Panc1 (cell line): ENCODE data around the gene ARHGEF7. TPM values are rescaled to one million over a fixed set of nuclear protein-coding genes. Genes with fewer than 3 reads are reported as not detected.

ENCODE experiments used
- ATAC-seq: fragments of 200-7000 bp; cut with Tn5 transposase; 2 replicates; pipeline ENCODE4 v1.9.1; 2020; ENCODE audit warnings: mild to moderate bottlenecking, moderate library complexity
- BruUV-seq: library from RNA; stranded (reverse); fragments of 400-500 nt; replicated peaks from 2 replicates; lab custom pipeline; 2021; lab: Mats Ljungman, UMichigan
- CTCF ChIA-PET: fragments of 300-600 bp; sonication (Branson Sonifier 250); formaldehyde crosslinking; loops from one replicate; lab custom pipeline; 2022; ENCODE audit warnings: antibody characterized with exemption; lab: Charles Lee
- POLR2A ChIA-PET: fragments of 300-600 bp; sonication (Branson Sonifier 250); formaldehyde crosslinking; loops from one replicate; lab custom pipeline; 2022; ENCODE audit warnings: antibody characterized with exemption; lab: Charles Lee
- DNase-seq: peaks from one replicate; pipeline ENCODE4 v3.0.0-alpha.2; 2010; ENCODE audit warnings: low read depth, low spot score
- H3K27ac ChIP-seq: 2 replicates; pipeline ENCODE4 v1.5.1; 2011; ENCODE audit warnings: mild to moderate bottlenecking, low read length, inconsistent platforms
- H3K27me3 ChIP-seq: fragments of 200-500 bp; sonication (Bioruptor generic); 2 replicates; pipeline ENCODE4 v1.6.0; 2014; ENCODE audit warnings: low read length, inconsistent platforms; ENCODE audit not compliant: control insufficient read depth, insufficient read depth
- H3K36me3 ChIP-seq: fragments of 200-500 bp; sonication (Bioruptor generic); 2 replicates; pipeline ENCODE4 v1.5.1; 2014; ENCODE audit warnings: inconsistent platforms, mild to moderate bottlenecking, low read length, moderate library complexity; ENCODE audit not compliant: control insufficient read depth, insufficient read depth
- H3K4me1 ChIP-seq: 2 replicates; pipeline ENCODE4 v1.5.1; 2011; ENCODE audit warnings: inconsistent platforms, mild to moderate bottlenecking, low read length, moderate library complexity; ENCODE audit not compliant: control insufficient read depth, insufficient read depth
- H3K4me3 ChIP-seq, 2 experiments: 2 replicates each; pipeline ENCODE4 v1.5.1; 2011 to 2012; ENCODE audit warnings: low read depth in 2 of 2, low read length in 2 of 2, mild to moderate bottlenecking in 2 of 2, inconsistent platforms in 1 of 2, moderate library complexity in 1 of 2
- H3K9me3 ChIP-seq: fragments of 200-500 bp; sonication (Bioruptor generic); 2 replicates; pipeline ENCODE4 v1.5.1; 2014; ENCODE audit warnings: low read depth, mild to moderate bottlenecking, inconsistent platforms, low read length, moderate library complexity; ENCODE audit not compliant: control insufficient read depth, insufficient read depth
- POLR2AphosphoS5 ChIP-seq: IDR thresholded peaks from 2 replicates; pipeline ENCODE4 v1.6.1; 2012; ENCODE audit warnings: mild to moderate bottlenecking, low read depth, low read length, moderate library complexity
- SIN3A ChIP-seq: IDR thresholded peaks from 2 replicates; pipeline ENCODE4 v1.6.1; 2012; ENCODE audit warnings: low read depth, mild to moderate bottlenecking, low read length, moderate library complexity, borderline replicate concordance; ENCODE audit not compliant: insufficient read depth
- TCF7L2 ChIP-seq: IDR thresholded peaks from 2 replicates; pipeline ENCODE4 v1.6.1; 2011; ENCODE audit warnings: mild to moderate bottlenecking, low read depth, low read length, inconsistent platforms
- in situ Hi-C: cut with HindIII; loops from 2 replicates; pipeline ENCODE4 v1.10.0; 2016; ENCODE audit warnings: low sequenced_read_pairs, low pct_unique_long_range_greater_than_20kb
- intact Hi-C: fragments of 100-400 bp; cut with micrococcal nuclease; formaldehyde crosslinking; loops from one replicate; pipeline ENCODE4 v1.10.0; 2022; ENCODE audit not compliant: unreplicated experiment
- total RNA-seq: library from RNA; stranded (reverse); gene quantifications from one replicate; pipeline ENCODE4 v1.2.1, GENCODE V29; 2021; ENCODE audit not compliant: unreplicated experiment
- TF ChIP-seq, protein P1 (sequence below), 2 experiments: IDR thresholded peaks; 2 replicates each; pipeline ENCODE4 v1.6.1; 2011 to 2012; ENCODE audit warnings: low read depth in 2 of 2, control low read depth in 1 of 2, low read length in 1 of 2, mild to moderate bottlenecking in 1 of 2, moderate library complexity in 1 of 2; ENCODE audit not compliant: insufficient read depth in 1 of 2
- TF ChIP-seq, protein P2 (sequence below): fragments of 450-650 bp; IDR thresholded peaks from 2 replicates; pipeline ENCODE4 v1.5.1; 2017; ENCODE audit warnings: mild to moderate bottlenecking

ARHGEF7 gene
- total RNA-seq, 1 experiment from 2014 or later, result 36.4 TPM

DNA sequence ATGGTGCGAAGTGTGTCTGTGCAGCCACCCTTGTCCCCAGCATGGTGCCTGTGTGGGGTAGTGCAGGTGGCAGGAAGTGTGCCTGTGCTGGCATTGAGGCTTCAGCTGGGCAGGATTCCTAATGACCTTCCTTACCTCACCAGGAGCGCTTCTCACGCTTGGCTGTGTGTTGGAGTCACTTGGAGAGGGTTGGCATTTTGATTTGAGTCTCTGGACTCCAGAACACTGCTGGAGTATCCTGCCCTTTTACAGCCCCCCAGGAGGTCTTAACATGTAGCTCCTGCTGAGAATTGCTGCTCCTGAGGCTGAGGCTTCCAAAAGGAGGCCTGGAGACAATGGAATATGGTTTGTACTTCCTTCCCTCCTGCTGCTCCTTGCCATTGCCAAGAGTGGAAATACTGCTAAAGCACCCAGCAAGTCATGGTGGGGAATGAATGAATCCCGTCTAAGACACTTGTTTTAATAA lies 87.1 kb downstream of the ARHGEF7 start:
- ChIA-PET CTCF (no interaction called here), POLR2A (no interaction called here)
- no peaks in the 10 kb centered on the region for H3K36me3 ChIP-seq
- intact Hi-C loops, result no loop called here
- no peak overlapping the region for H3K4me3 ChIP-seq
- H3K27me3 ChIP-seq, result no peaks in the 10 kb centered on the region
- DNase-seq (no peak), ATAC-seq (no peak)
- no peaks in the 10 kb centered on the region for H3K4me1 ChIP-seq
- TF ChIP-seq POLR2AphosphoS5, result no peak
- no peak for TF ChIP-seq SIN3A
- TF ChIP-seq, protein P1, sequence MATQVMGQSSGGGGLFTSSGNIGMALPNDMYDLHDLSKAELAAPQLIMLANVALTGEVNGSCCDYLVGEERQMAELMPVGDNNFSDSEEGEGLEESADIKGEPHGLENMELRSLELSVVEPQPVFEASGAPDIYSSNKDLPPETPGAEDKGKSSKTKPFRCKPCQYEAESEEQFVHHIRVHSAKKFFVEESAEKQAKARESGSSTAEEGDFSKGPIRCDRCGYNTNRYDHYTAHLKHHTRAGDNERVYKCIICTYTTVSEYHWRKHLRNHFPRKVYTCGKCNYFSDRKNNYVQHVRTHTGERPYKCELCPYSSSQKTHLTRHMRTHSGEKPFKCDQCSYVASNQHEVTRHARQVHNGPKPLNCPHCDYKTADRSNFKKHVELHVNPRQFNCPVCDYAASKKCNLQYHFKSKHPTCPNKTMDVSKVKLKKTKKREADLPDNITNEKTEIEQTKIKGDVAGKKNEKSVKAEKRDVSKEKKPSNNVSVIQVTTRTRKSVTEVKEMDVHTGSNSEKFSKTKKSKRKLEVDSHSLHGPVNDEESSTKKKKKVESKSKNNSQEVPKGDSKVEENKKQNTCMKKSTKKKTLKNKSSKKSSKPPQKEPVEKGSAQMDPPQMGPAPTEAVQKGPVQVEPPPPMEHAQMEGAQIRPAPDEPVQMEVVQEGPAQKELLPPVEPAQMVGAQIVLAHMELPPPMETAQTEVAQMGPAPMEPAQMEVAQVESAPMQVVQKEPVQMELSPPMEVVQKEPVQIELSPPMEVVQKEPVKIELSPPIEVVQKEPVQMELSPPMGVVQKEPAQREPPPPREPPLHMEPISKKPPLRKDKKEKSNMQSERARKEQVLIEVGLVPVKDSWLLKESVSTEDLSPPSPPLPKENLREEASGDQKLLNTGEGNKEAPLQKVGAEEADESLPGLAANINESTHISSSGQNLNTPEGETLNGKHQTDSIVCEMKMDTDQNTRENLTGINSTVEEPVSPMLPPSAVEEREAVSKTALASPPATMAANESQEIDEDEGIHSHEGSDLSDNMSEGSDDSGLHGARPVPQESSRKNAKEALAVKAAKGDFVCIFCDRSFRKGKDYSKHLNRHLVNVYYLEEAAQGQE (IDR thresholded peaks at IDR 0.05; ENCODE audit: insufficient read depth in 1 of 2, low read depth in 2 of 2, low read length in 1 of 2), result no peak
- TF ChIP-seq, protein P2, sequence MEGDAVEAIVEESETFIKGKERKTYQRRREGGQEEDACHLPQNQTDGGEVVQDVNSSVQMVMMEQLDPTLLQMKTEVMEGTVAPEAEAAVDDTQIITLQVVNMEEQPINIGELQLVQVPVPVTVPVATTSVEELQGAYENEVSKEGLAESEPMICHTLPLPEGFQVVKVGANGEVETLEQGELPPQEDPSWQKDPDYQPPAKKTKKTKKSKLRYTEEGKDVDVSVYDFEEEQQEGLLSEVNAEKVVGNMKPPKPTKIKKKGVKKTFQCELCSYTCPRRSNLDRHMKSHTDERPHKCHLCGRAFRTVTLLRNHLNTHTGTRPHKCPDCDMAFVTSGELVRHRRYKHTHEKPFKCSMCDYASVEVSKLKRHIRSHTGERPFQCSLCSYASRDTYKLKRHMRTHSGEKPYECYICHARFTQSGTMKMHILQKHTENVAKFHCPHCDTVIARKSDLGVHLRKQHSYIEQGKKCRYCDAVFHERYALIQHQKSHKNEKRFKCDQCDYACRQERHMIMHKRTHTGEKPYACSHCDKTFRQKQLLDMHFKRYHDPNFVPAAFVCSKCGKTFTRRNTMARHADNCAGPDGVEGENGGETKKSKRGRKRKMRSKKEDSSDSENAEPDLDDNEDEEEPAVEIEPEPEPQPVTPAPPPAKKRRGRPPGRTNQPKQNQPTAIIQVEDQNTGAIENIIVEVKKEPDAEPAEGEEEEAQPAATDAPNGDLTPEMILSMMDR, result no peak
- TF ChIP-seq TCF7L2, result no peak
- no TSS peak for BruUV-seq
- no peak overlapping the region for H3K27ac ChIP-seq
- in situ Hi-C loops, result no loop called here
- H3K9me3 ChIP-seq, result no peaks in the 10 kb centered on the region

DNA sequence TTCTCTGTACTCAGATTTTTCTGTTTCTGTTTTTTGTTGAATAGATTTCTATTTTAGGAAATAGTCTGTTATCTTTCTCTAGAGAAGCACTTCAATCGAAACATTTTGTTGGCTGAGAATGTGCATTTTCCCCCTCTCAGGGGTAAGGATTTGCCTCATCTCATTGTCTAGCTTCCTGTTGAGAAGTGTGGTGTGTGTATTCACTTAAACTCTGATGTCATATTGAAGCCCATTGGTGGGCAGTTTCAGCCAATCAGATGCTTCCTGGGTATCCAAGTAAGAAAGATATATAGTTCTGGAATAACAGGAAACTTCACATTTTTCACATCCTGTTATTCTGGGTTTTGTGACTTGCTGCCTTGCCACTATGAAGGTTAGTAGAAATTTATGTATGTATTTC lies 87.6 kb downstream of the ARHGEF7 start:
- Histone ChIP-seq H3K9me3 (no peaks in the 10 kb centered on the region), H3K4me1 (no peaks in the 10 kb centered on the region), H3K27ac (no peak overlapping the region), H3K4me3 (no peak overlapping the region), H3K36me3 (no peaks in the 10 kb centered on the region), H3K27me3 (no peaks in the 10 kb centered on the region)
- DNase-seq, result no peak
- no peak for ATAC-seq
- ChIA-PET POLR2A (no interaction called here), CTCF (no interaction called here)
- intact Hi-C loops (no loop called here), in situ Hi-C loops (no loop called here)
- no TSS peak for BruUV-seq
- no peak for TF ChIP-seq TCF7L2
- TF ChIP-seq, protein P2, result no peak
- TF ChIP-seq SIN3A, result no peak
- no peak for TF ChIP-seq POLR2AphosphoS5
- TF ChIP-seq, protein P1 (IDR thresholded peaks at IDR 0.05; ENCODE audit: insufficient read depth in 1 of 2, low read depth in 2 of 2, low read length in 1 of 2), result no peak
